ENCODE results near the gene MACROH2A1. TPM values are rescaled to one million over a fixed set of nuclear protein-coding genes. Genes with fewer than 3 reads are reported as not detected.

The MACROH2A1 gene
- total and polyA plus RNA-seq, 2 donors (not counting 1 experiment from before 2014, with no cell fraction given) = 95.6 to 191 TPM

- no peaks in the 10 kb centered on the region for H3K4me1 ChIP-seq (ENCODE audit: control insufficient read depth, extremely low read depth, insufficient read depth, low read length)
- H3K27ac ChIP-seq (ENCODE audit: insufficient read depth, low read length) = no peak overlapping the region
- H3K79me2 ChIP-seq (ENCODE audit: control insufficient read depth, insufficient read depth, low read length) = no peaks in the 10 kb centered on the region
- H3K4me3 ChIP-seq (replicated peaks in 1 of 4; ENCODE audit: control extremely low read depth in 1 of 4, insufficient read depth in 1 of 4, low read depth in 3 of 4, low read length in 4 of 4) = no peak overlapping the region
- H3K4me2 ChIP-seq (ENCODE audit: extremely low read depth, insufficient read depth, low read length) = no peak overlapping the region
- no peaks in the 10 kb centered on the region for H3K36me3 ChIP-seq (ENCODE audit: control insufficient read depth, insufficient read depth, low read length)
- DNase-seq (ENCODE audit: low read depth in 2 of 2) = no peak
- H4K20me1 ChIP-seq (ENCODE audit: control insufficient read depth, extremely low read depth, insufficient read depth, low read length) = no peaks in the 10 kb centered on the region
- H3K9me3 ChIP-seq (ENCODE audit: control insufficient read depth, insufficient read depth, low read depth, low read length) = no peaks in the 10 kb centered on the region
- no peak for TF ChIP-seq CTCF (conservative IDR thresholded peaks at IDR 0.05 in 1 of 2, IDR thresholded peaks at IDR 0.05 in 1 of 2; ENCODE audit: low read depth in 1 of 2, low read length in 2 of 2)
- TF ChIP-seq EZH2 (IDR thresholded peaks at IDR 0.05; ENCODE audit: low read length, missing control alignments) = no peak
- no peak overlapping the region for H2AFZ ChIP-seq (ENCODE audit: low read length)
- H3K9ac ChIP-seq (ENCODE audit: insufficient read depth, low read length) = no peak overlapping the region
- H3K27me3 ChIP-seq (ENCODE audit: control insufficient read depth, insufficient read depth, low read length) = no peaks in the 10 kb centered on the region
These were observed 101.9 kb downstream of the MACROH2A1 start for GRCh38 chr5:135296900-135297816.

GRCh38 chr5:135295852-135296251 lies 103.2 kb downstream of the MACROH2A1 start:
- H3K9me3 ChIP-seq (ENCODE audit: control insufficient read depth, insufficient read depth, low read depth, low read length) = no peaks in the 10 kb centered on the region
- no peaks in the 10 kb centered on the region for H3K4me1 ChIP-seq (ENCODE audit: control insufficient read depth, extremely low read depth, insufficient read depth, low read length)
- no peaks in the 10 kb centered on the region for H4K20me1 ChIP-seq (ENCODE audit: control insufficient read depth, extremely low read depth, insufficient read depth, low read length)
- H2AFZ ChIP-seq (ENCODE audit: low read length) = no peak overlapping the region
- no peak overlapping the region for H3K4me3 ChIP-seq (replicated peaks in 1 of 4; ENCODE audit: control extremely low read depth in 1 of 4, insufficient read depth in 1 of 4, low read depth in 3 of 4, low read length in 4 of 4)
- peak in 1 of 2 donors; percentile 60 for DNase-seq (ENCODE audit: low read depth in 2 of 2)
- no peaks in the 10 kb centered on the region for H3K79me2 ChIP-seq (ENCODE audit: control insufficient read depth, insufficient read depth, low read length)
- TF ChIP-seq EZH2 (IDR thresholded peaks at IDR 0.05; ENCODE audit: low read length, missing control alignments) (no peak), CTCF (conservative IDR thresholded peaks at IDR 0.05 in 1 of 2, IDR thresholded peaks at IDR 0.05 in 1 of 2; ENCODE audit: low read depth in 1 of 2, low read length in 2 of 2) (no peak)
- no peak overlapping the region for H3K27ac ChIP-seq (ENCODE audit: insufficient read depth, low read length)
- H3K27me3 ChIP-seq (ENCODE audit: control insufficient read depth, insufficient read depth, low read length) = no peaks in the 10 kb centered on the region
- no peak overlapping the region for H3K9ac ChIP-seq (ENCODE audit: insufficient read depth, low read length)
- no peaks in the 10 kb centered on the region for H3K36me3 ChIP-seq (ENCODE audit: control insufficient read depth, insufficient read depth, low read length)
- H3K4me2 ChIP-seq (ENCODE audit: extremely low read depth, insufficient read depth, low read length) = no peak overlapping the region

GRCh38 chr5:135294793-135295192 lies 104.2 kb downstream of the MACROH2A1 start:
- Histone ChIP-seq H3K4me1 (ENCODE audit: control insufficient read depth, extremely low read depth, insufficient read depth, low read length) (no peaks in the 10 kb centered on the region), H3K4me3 (replicated peaks in 1 of 4; ENCODE audit: control extremely low read depth in 1 of 4, insufficient read depth in 1 of 4, low read depth in 3 of 4, low read length in 4 of 4) (no peak overlapping the region), H4K20me1 (ENCODE audit: control insufficient read depth, extremely low read depth, insufficient read depth, low read length) (no peaks in the 10 kb centered on the region), H3K27ac (ENCODE audit: insufficient read depth, low read length) (no peak overlapping the region), H3K27me3 (ENCODE audit: control insufficient read depth, insufficient read depth, low read length) (no peaks in the 10 kb centered on the region), H2AFZ (ENCODE audit: low read length) (no peak overlapping the region), H3K79me2 (ENCODE audit: control insufficient read depth, insufficient read depth, low read length) (no peaks in the 10 kb centered on the region), H3K9me3 (ENCODE audit: control insufficient read depth, insufficient read depth, low read depth, low read length) (no peaks in the 10 kb centered on the region), H3K9ac (ENCODE audit: insufficient read depth, low read length) (no peak overlapping the region), H3K4me2 (ENCODE audit: extremely low read depth, insufficient read depth, low read length) (no peak overlapping the region), H3K36me3 (ENCODE audit: control insufficient read depth, insufficient read depth, low read length) (no peaks in the 10 kb centered on the region)
- TF ChIP-seq CTCF (conservative IDR thresholded peaks at IDR 0.05 in 1 of 2, IDR thresholded peaks at IDR 0.05 in 1 of 2; ENCODE audit: low read depth in 1 of 2, low read length in 2 of 2) (no peak), EZH2 (IDR thresholded peaks at IDR 0.05; ENCODE audit: low read length, missing control alignments) (no peak)
- DNase-seq (ENCODE audit: low read depth in 2 of 2) = no peak
